Hepatic stellate cell (primary cell): ENCODE results near the gene LRP6.
"Not testable (repeated sequence)": the region's sequence is repeated elsewhere in the genome, so short reads cannot be mapped to it uniquely, and the experiment has no call there.

Experiments
- DNase-seq: peaks from one replicate; pipeline ENCODE4 v3.0.0; 2011; ENCODE audit warnings: low spot score

LRP6 gene

DNA sequence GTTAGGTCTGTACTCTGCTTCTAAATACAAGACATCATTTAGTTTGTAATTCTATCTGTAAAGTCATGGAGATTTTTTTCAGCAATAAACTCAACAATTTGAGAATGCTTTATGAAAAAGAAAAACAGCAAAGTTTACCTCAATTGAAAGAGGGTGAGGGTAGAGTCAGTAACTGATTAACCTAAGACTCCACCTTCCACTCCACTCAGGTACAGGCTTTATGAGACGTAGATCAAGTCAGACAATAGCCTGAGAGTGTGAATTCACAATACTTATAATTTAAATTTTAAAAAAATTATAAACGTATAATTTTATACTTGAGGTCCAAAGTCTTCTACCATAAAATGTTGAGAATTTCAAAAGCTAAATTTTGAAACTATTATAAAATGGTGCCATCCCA lies 150.2 kb downstream of the LRP6 start:
- no peak for DNase-seq

DNA sequence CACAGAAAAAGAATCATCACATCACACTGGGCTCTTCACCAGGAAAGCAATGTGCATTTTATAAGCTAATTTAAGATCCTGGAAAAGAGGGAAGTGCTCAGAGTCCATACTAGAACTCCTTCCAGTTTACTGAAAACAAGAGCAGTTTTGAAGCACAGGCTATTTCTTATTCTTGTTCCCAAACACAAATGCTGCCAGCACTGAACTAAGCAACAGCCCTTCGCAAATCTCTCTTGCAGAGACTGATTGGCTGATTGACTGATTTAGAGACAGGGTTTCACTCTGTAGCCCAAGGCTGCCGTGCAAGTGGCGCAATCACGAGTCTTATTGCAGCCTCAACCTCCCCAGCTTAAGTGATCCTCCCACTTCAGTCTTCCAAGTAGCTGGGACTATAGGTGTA lies 151.3 kb downstream of the LRP6 start:
- DNase-seq, result no peak

DNA sequence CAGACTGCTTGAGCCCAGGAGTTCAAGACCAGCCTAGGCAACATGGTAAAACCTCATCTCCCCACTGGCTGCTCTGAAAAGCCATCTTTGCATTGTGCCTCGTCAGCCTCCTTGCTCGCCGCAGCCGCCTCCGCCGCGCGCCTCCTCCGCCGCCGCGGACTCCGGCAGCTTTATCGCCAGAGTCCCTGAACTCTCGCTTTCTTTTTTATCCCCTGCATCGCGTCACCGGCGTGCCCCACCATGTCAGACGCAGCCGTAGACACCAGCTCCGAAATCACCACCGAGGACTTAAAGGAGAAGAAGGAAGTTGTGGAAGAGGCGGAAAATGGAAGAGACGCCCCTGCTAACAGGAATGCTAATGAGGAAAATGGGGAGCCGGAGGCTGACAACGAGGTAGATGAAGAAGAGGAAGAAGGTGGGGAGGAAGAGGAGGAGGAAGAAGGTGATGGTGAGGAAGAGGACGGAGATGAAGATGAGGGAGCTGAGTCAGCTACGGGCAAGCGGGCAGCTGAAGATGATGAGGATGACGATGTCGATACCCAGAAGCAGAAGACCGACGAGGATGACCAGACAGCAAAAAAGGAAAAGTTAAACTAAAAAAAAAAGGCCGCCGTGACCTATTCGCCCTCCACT lies 155.8 kb downstream of the LRP6 start:
- not testable (repeated sequence) for DNase-seq

DNA sequence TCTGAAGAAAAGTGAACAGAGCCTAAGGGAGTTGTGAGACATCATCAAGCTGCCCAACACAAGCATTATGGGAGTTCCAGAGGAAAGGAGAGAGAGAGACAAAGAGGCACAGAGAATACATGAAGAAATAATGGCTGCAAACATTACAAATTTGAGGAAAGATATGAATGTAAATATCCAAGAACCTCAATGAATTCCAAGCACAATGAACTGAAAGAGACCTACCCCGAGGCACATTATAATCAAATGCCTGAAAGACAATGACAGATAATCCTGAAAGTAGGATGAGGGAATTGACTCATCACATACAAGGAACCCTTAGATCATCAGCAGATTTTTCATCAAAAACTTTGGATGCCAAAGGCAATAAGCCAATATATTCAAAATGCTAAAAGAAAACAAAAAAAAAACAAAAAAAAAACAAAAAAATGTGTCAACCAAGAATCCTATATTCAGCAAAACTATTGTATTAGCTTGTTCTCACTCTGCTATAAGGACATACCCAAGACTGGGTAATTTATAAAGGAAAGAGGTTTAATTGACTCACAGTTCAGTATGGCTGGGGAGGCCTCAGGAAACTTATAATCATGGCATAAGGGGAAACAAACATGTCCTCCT lies 158.3 kb downstream of the LRP6 start:
- no peak for DNase-seq

DNA sequence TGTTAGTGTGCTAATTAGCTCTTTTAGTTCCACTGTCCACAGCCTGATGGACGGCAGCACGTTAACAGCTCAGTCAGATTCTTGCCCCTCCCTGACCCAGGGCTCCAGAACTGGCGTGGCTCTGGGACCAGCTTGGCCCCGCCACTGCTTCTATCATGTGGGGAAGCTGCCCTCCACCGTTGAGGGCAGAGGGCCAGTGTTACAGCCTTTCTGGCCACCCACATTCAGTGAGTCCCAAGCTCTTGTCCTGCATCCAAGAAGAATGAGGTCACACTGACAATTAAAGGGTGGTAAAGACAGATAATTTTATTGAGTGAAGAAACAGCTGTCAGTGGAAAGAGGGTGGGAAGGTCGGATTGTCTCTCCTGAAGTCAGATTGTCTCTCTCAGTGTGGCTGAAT lies 159.2 kb downstream of the LRP6 start:
- DNase-seq, result no peak

DNA sequence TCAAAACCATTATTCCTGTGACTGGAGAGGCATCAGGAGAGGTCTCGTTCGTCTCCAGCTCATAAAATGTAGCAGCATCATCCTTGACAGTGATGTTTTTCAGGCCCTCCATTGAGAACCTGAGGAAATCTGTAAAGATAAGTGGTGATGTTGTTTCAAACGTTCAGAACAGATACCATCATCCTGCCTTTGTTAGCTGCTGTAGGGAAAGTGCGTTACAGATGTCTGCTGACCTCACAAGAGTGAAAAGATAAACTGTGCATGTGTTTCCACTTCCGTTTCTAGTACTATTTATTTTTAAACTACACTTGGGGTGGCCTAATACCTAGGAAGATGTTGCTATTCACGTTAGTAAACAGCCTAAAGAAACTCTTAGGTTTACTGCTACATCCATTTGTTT lies 167.7 kb downstream of the LRP6 start:
- no peak for DNase-seq

DNA sequence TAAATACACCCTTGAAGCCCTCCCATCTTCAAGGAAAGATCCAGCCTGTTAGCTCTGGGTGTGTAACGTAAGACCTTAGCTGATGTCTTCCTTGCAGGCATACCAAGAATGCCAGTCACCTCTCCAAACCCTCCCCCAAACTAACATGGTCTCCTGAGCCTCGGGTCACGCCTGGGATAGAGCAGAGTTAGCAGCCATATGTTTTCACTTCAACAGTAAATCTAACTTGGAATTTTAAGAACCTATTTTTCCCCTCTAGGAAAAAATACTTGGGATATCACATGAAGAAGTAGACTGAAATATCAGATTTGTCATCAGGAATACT lies 168.2 kb downstream of the LRP6 start:
- no peak for DNase-seq

DNA sequence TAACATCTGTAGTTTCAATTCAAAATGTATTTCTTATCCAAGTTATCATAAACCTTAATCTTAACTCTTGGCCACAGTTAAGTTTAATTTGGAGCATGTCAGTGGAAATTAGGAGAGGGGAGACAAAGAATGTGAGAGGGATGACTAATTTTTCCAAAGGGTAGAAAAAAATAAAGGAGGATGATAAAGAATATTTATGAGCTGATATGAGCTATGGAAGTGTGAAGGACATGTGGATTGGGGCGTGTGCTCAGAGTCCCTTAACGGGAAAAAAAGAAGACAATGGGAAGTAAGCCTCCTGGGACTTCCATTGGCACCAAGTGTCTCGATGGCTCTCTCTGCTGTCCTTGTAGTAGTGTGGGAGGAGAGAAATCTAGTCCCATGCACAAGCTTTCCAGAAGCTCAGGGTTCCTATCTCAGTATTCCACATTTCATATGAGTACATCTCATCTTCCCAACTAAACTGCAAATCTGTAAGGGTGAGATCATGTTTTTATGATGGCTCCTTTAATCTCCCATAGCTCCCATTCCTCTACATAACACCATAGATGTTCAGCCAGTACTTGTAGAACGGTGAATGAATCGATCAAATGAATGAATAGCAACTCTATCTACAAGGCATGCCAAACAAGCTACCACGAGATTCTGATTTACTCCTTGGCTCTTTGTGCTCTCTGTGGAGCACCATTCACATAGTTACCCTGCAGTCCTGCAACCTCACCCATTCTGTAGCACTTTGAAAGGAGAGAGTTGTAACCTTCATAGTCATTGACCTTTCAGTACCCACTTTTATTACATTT lies 168.8 kb downstream of the LRP6 start:
- no peak for DNase-seq

DNA sequence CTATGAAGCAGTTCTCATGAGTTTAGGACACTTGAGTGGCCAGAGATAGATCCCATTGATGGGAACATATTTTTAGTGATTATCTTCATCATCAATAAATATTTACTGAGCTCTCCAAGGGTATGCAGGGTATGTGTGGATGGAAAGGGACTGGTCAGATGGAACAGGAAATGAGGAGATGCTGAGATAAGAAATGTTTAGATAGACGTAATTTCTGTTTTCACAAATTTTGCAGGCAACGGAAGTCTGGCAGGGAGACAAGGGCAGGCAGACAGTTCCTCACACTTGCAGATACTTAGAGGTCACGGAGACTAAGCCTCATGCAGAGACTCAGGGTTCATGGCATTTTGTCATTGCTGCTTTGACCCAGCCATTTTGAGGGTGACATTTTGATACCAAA lies 171.8 kb downstream of the LRP6 start:
- DNase-seq, result no peak

DNA sequence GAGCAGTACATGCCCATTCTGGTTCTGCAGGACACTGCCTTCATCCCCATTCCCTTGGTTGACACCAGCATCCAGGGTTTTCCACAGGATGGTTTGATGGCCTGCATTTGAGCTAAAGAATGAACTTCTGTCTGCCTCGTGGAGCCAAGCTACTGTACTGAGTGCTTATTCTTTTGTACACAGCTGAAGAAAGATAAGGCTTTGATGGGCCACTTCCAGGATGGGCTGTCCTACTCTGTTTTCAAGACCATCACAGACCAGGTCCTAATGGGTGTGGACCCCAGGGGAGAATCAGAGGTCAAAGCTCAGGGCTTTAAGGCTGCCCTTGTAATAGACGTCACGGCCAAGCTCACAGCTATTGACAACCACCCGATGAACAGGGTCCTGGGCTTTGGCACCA lies 172.4 kb downstream of the LRP6 start:
- DNase-seq, result no peak

DNA sequence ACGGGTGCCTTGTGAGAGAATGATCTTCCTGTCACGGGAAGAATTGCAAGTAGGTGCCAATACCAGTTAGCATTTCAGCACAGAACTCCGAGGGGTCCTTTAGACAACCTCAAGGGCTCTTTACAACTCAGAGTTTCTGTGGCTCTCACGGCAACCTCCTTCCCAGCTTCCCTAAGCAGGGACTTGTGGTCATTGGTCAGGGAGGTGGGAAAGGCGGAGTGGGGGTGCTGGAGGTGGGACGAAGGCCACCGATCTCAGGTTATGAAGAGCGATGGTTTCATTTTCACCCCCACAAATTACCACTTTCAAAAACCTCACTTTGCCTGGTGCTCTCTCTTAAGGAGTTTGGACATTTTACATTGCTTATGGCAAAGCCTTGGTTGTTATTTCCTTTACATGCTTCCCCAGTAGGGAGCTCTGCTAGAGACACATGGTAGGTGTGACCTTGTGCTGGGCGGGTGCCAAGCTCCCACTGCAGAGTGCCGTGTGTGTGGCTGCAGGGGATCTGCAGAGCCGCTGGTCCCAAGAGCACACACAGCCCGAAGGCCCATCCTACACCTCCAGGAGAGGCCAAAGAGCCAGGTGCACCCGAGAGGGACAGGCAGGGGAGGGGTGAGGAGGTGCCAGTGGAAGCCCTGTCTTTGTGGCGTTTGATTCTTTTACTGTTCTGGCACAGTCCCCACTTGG lies 174.7 kb downstream of the LRP6 start:
- DNase-seq, result no peak

DNA sequence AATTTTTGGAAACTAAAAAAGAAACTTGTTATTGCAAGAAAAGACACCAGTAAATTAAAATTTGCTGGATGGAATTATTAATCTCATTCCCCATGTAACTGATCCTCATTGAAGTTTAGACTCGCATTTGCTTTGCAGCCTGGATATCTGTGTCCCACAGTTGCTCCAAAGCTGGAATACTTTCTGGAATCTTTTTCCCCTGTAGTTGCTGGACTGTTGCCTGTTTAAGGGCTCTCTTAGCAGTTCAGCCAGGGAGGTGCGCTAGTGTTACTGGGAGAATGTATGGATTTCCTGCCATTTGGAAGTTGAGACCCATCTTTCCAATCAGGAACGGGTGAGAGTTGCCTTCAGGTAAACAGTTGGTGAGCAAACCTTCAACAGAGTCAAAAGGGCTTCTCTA lies 175.8 kb downstream of the LRP6 start:
- no peak for DNase-seq

DNA sequence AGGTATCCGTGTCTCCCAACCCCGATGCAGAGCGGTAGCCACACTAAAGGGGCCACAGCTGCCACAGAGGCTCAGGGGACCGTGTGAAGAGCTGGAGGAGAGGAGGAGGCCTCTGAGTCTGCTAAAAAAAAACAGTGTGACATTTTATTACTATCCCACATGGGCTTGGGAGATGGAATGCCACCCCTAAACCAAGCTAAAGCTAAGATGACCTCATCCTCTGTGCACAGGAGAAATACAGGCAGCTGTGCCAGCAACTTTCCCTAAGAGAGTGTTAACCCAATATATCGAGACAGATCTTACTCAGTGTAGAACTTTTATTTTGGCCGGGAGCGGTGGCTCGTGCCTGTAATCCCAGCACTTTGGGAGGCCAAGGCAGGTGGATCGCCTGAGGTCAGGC lies 178.1 kb downstream of the LRP6 start:
- no peak for DNase-seq

DNA sequence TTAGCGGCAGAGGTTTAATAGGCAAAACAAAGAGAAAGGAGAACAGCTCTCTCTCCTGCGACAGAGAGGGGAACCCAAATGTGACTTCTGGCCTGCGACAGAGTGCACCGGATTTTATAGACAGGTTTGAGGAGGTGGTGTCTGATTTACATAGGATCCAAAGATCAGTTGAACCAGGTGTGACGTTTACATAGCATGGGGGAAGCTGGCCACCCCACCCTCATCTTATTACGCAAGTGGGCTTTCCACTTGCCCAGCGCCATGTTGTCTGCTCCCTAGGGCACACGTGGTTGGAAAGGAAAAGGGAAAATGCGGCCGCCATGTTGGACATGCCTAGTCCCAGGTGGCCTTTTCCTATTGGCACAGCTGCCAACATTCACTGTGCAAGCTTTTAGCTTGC lies 178.7 kb downstream of the LRP6 start:
- DNase-seq, result no peak

DNA sequence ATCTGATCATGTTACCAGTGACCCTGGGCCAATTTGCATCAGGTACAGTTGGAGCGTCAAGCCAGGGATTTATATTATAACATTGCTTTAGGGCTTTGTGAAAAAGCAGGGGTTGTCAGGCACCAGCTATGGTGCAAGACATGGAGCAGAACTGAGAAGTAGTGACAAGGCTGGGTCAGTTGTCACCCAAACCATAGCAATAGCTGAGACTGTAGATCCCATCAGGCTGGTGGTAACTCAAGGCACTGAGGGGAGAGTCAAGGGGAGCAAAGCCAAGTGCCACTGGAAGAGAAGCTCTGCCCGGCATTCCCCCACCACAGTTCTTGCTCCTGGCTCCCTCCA lies 179.2 kb downstream of the LRP6 start:
- no peak for DNase-seq

DNA sequence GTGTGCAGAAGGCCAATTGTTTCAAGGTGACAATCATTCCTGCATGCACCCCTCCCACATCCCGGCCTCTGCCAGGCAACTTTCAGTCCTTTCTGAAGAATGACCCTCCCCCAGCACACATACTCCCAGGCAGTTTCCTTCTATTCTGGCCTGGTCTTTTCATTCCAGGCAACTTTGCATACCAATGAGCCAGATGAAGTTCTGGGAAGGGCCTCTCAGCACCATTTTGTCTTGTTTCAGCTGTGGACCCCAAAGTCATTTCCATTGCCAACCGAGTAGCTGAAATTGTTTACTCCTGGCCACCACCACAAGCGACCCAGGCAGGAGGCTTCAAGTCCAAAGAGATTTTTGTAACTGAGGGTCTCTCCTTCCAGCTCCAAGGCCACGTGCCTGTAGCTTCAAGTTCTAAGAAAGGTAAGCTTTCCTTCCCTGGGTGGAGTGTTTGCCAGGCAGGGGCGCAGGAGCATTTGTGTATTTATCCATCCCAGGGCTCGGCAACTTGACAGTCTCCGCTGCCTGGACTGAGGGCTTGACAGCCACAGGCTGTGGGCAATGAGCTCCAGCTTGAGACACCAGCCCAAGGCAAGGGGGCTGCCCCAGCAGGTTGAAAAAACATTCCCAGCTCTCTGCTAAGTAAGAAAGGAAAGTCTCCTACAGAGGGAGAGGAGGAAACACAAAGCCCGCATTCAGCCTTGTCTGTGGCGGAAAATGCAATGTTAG lies 179.7 kb downstream of the LRP6 start:
- no peak for DNase-seq

DNA sequence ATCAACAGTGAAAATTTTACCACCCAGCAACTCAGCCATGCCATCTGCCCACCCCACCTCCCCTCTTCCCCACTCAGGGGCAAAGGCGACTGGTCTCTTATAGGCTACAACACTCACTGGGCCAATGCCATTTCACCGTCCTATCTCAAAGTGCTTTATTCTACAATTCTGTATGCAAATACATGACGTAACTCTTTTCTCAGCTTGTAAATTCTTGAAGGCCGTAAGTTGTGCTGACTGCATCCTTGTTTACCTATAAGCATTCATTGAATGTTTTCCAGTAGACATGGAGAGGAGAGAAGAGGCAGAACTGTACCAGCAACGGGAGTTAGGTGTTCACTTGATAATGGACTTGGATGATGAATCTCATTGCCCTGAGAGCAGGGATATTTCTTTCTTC lies 180.5 kb downstream of the LRP6 start:
- no peak for DNase-seq

DNA sequence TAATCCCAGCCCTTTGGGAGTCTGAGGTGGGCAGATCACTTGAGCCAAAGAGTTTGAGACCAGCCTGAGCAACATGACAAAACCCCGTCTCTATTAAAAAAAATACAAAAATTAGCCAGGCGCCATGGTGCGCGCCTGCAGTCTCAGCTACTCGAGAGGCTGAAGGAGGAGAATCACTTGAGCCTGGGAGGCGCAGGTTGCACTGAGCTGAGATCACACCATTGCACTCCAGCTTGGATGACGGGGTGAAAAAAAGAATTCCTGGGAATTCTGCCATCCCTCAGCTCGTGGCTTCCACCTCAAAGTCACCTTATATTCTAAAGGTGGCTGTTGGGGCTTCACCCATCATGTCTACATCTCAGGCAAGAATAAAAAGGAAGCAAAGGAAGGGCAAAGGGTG lies 183.2 kb downstream of the LRP6 start:
- no peak for DNase-seq

DNA sequence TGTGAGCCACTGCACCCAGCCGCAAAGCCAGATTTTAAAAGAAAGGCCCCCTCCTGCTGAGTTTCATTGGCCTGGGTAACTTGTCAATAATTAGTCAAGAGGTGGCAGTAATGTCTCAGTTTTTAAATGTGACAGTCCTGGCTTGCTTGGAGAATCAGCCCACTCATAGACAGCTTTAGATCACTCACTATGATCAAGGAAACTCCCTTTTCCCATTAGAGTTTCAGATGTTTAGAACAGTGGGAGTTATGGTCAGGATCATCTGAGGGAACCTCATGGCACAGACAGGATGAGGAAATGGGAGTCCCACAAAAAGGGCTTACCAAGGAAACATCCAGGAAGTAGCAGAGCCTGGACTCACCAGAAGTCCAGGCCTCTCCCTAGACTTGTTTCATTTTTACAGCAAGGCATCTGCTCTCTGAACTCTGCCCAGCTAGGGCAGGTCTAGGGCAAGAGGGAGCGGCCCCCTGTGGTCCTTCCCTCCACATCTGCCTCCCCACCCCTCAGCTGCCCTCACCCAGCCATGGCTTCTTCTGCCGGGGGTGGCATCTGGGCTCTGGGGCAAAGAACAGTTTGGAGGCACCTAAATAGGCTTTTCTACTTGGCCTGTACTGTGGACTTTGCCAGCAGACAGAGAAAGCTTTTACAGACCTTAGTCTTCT lies 184.9 kb downstream of the LRP6 start:
- peak; percentile 69 for DNase-seq

DNA sequence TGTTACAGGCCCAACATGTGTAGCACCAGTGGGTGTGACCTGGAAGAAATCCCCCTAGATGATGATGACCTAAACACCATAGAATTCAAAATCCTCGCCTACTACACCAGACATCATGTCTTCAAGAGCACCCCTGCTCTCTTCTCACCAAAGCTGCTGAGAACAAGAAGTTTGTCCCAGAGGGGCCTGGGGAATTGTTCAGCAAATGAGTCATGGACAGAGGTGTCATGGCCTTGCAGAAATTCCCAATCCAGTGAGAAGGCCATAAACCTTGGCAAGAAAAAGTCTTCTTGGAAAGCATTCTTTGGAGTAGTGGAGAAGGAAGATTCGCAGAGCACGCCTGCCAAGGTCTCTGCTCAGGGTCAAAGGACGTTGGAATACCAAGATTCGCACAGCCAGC lies 187.6 kb downstream of the LRP6 start:
- DNase-seq, result no peak

DNA sequence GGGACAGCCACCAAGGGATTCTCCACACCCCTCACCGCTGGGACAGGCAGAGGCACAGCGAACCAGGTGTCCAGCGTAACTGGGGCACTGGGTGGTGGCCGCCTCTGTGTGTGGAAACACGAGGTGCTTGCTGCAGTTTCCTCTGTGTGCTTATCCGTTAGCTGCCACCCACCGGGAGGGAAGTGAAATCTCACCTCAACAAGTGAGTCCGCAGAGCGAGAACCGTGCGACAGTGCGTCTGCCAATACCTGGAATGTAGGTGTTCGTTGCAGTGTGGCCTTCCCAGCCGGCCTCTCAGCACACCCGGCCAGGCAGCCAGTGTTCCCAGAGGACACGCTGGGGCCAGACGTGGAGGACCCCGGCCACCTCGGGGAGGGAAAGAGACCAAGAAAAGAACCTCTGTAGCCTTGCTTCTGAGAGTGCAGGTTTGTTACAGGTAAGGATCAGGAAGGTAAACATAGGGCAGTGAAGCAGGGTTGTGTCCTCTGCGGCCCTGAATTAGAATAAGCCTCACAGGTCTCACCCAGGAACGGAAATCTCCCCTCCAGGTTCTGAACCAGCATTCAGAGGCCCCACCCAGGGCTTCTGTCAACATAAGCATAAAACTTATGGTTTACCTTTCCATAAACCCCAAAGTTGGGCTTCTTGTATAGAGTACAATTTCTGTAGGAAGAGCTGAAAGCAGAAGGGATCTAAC lies 194.6 kb downstream of the LRP6 start:
- no peak for DNase-seq
